Ascending aorta (tissue), 2 donors: Measurements from ENCODE around the gene MEGF11. TPM values are rescaled to one million over a fixed set of nuclear protein-coding genes. Genes with fewer than 3 reads are reported as not detected.
"Not testable (repeated sequence)": the region's sequence is repeated elsewhere in the genome, so short reads cannot be mapped to it uniquely, and the experiment has no call there.

Experiments used
- DNase-seq, 2 donors: peaks; one replicate each; pipeline ENCODE4 v3.0.0-alpha.2; 2019; ENCODE audit warnings: low spot score in 2 of 2
- H3K27ac ChIP-seq, 2 donors: fragments of 200-600 bp; sonication (generic); one replicate each; pipeline ENCODE4 v1.5.1; 2016 to 2017; ENCODE audit warnings: mild to moderate bottlenecking in 1 of 2
- H3K27me3 ChIP-seq: fragments of 200-600 bp; sonication (generic); one replicate; pipeline ENCODE4 v1.5.1; 2017
- H3K36me3 ChIP-seq, 2 donors: fragments of 200-600 bp; sonication (generic); one replicate each; pipeline ENCODE4 v1.5.1; 2016
- H3K4me1 ChIP-seq, 2 donors: fragments of 200-600 bp; sonication (generic); one replicate each; pipeline ENCODE4 v1.5.1; 2016 to 2017; ENCODE audit warnings: mild to moderate bottlenecking in 1 of 2
- H3K4me3 ChIP-seq, 2 donors: fragments of 200-600 bp; sonication (generic); one replicate each; pipeline ENCODE4 v1.5.1; 2016 to 2017; ENCODE audit warnings: mild to moderate bottlenecking in 1 of 2
- H3K9me3 ChIP-seq, 2 donors: fragments of 200-600 bp; sonication (generic); one replicate each; pipeline ENCODE4 v1.5.1; 2016
- intact Hi-C: fragments of 100-400 bp; cut with DNase I; formaldehyde crosslinking; loops from one replicate; pipeline ENCODE4 v1.15.1; 2023
- total RNA-seq: library from RNA; depleted of rRNA; stranded (reverse); fragments of >200 nt; gene quantifications from one replicate; pipeline ENCODE4 v1.1.0, GENCODE V29; 2016
- TF ChIP-seq, protein P1 (sequence below), 3 experiments: fragments of 200-600 bp in 2 of 3; fragments of 450-650 bp in 1 of 3; sonication (generic) in 2 of 3; IDR thresholded peaks; one replicate each; pipeline ENCODE4 v1.5.1; 2016 to 2019; ENCODE audit warnings: antibody characterized with exemption in 3 of 3, mild to moderate bottlenecking in 1 of 3, moderate library complexity in 1 of 3

The MEGF11 gene
- total RNA-seq, 1 donor from 2014 or later, result not detected

DNA sequence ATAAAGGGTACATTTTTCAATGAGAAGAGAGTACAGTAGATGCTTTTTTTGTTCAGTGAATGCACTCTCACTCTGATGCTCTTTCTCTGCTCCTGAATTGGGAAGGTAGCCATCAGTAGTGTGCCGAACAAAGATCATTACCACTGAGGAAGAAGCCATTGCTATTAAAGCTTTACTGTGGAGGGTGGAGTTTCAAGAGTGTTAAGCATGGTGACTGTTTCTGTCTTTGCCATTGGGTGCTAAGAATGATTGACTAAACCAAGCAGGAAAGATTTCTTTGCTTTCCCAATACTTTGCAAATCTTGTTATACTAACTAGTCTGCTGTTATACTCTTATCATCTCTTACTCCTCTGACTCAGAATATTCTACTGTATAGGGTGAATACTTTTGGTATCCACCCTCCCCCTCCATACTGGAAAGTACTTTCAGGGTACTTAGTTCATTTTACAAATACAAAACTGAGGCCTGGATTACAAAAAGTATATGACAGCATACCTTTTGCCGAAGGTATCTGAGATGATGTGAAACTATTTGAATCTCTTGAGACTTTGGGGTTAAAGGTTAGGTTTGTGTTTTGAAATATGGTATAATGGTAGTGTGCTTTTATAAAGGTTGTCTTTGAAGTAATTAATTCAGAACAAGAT, 382.5 kb downstream of the MEGF11 start:
- intact Hi-C loops, result no loop called here
- DNase-seq, result no peak
- Histone ChIP-seq H3K27me3 (no peaks in the 10 kb centered on the region), H3K36me3 (peaks cover 5 to 7% of the 10 kb centered on the region in 2 donors), H3K9me3 (no peaks in the 10 kb centered on the region), H3K4me3 (peak overlapping the region; percentile 86 to 96), H3K4me1 (peaks cover 3 to 5% of the 10 kb centered on the region in 2 donors), H3K27ac (peak overlapping the region; percentile 95 to 97)
- TF ChIP-seq, protein P1, sequence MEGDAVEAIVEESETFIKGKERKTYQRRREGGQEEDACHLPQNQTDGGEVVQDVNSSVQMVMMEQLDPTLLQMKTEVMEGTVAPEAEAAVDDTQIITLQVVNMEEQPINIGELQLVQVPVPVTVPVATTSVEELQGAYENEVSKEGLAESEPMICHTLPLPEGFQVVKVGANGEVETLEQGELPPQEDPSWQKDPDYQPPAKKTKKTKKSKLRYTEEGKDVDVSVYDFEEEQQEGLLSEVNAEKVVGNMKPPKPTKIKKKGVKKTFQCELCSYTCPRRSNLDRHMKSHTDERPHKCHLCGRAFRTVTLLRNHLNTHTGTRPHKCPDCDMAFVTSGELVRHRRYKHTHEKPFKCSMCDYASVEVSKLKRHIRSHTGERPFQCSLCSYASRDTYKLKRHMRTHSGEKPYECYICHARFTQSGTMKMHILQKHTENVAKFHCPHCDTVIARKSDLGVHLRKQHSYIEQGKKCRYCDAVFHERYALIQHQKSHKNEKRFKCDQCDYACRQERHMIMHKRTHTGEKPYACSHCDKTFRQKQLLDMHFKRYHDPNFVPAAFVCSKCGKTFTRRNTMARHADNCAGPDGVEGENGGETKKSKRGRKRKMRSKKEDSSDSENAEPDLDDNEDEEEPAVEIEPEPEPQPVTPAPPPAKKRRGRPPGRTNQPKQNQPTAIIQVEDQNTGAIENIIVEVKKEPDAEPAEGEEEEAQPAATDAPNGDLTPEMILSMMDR (IDR thresholded peaks at IDR 0.05), result no peak

DNA sequence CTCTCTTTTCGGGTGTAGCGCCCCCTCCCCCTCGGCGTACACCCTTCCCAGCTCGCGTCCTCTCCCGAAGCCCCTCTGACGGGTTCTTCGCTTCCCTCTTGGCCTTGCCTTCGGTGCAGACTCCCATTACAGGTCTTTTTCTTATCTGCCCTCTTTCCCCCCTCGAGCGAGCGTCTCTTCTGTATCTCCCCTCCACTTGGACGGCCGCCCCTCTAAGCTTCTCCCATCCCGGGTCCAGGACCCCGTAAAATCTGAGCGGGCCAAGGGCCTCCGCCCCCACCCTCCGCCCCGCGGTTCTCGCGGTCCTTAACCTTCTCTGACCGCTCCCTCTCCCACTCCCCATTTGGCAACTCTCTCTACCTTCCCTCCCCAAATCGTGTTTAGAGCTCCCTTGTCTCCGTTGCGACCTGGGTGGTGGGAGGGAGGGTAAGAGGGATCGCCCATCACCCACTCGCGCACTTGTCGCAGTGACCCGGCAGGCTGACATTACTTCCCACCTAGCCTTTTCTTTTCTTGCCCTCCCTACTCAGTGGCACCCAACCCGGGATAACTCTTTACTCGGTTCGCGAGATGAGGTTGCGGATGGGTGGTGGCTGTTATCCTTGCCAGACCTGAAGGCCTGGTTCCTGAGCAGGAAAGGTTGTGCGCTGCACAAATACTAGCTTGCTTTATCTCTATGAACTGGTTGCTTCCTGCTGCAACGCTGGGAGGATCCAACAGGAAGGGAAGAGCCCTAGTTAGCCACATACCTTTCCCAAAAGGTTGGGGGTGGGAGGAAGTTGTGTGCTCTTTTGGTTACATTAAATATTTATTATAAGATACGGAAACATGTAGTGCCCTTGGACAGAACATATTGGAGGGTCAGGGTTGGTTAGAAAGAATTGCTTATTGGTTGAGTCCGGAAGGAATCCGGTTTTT, 383.3 kb downstream of the MEGF11 start:
- H3K27ac ChIP-seq, result peak overlapping the region; percentile 95 to 97
- H3K27me3 ChIP-seq, result no peaks in the 10 kb centered on the region
- H3K4me1 ChIP-seq, result peaks cover 3 to 5% of the 10 kb centered on the region in 2 donors
- H3K36me3 ChIP-seq, result peaks cover 4 to 7% of the 10 kb centered on the region in 2 donors
- H3K4me3 ChIP-seq, result peak overlapping the region; percentile 86 to 96
- TF ChIP-seq, protein P1 (IDR thresholded peaks at IDR 0.05), result no peak
- DNase-seq, result peak in 1 of 2 donors; percentile 73
- intact Hi-C loops, result loop anchor here (1.0 kb wide), 3 partner anchors 38 to 259 kb away; partner anchors contain the start of genes DENND4A and INTS14
- H3K9me3 ChIP-seq, result no peaks in the 10 kb centered on the region

DNA sequence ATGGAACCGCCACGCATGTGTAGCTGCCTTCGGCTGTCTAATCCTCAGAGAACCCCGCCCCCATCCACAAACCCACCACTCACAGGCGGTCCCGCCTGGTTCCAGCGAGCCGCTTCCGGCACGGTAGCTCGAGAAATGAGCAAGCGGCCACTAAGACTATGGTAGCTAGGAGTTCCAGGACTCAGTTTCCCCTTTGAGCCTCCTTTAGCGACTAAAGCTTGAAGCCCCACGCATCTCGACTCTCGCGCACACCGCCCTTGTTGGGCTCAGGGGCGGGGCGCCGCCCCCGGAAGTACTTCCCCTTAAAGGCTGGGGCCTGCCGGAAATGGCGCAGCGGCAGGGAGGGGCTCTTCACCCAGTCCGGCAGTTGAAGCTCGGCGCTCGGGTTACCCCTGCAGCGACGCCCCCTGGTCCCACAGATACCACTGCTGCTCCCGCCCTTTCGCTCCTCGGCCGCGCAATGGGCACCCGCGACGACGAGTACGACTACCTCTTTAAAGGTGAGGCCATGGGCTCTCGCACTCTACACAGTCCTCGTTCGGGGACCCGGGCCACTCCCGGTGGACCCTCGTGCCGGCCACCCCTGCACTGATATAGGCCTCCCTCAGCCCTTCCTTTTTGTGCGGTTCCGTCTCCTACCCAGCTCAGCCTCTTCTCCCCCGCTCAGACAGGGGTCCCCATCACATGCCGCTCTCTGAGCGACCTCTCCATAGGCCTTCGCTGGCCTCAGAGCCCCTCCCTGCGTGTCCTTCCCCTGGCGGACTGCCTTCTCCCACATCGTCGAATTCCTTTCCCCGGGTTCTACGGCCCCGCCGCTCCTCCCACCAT, 384.2 kb downstream of the MEGF11 start, which contains the start of gene RAB11A:
Gene RAB11A (plus strand): TSS at position 366 of the 828 bp plus-strand sequence. CDS start 95 bp downstream, at position 461.
- TF ChIP-seq, protein P1 (IDR thresholded peaks at IDR 0.05), result peak; percentile 15 to 46 (median 33)
- no peaks in the 10 kb centered on the region for H3K27me3 ChIP-seq
- H3K4me3 ChIP-seq, result peak within 1 kb of the TSS; percentile 86 to 96
- intact Hi-C loops, result loop anchor here (1.0 kb wide), 3 partner anchors 37 to 258 kb away; partner anchors contain the start of genes DENND4A and INTS14
- peak within 1 kb of the TSS; percentile 95 to 97 for H3K27ac ChIP-seq
- peak; percentile 82 to 98 for DNase-seq
- no peaks in the 10 kb centered on the region for H3K9me3 ChIP-seq
- H3K36me3 ChIP-seq, result peaks cover 0 to 2% of the 10 kb centered on the region in 2 donors
- peaks cover 3 to 5% of the 10 kb centered on the region in 2 donors for H3K4me1 ChIP-seq

DNA sequence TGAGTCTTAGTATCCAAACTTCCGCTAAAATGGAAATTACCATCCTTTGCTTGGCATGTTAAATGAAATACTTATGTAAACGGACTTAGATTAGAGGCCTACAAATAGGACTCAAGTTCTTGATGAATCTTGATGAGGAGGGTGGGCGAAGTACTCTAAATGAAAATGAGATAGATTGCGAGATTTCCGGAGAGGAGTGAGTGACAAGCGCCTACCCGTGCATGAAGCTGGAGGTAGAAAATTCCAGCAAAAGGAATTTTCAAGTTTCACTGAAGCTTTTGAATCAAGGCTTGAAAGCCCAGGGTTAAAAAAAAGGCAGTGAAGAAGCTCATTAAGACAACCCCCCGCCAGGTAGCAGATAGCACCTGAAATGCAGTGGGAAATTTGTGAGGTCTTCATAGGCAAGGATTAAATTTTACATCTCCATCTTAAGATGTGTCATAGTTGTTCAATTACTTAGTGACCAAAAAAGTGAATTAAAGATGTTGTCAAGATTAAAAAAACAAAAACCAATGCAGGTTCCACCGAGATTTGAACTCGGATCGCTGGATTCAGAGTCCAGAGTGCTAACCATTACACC, 384.9 kb downstream of the MEGF11 start:
- H3K4me3 ChIP-seq, result peak overlapping the region; percentile 86 to 96
- no peak for DNase-seq
- H3K27me3 ChIP-seq, result no peaks in the 10 kb centered on the region
- H3K9me3 ChIP-seq, result no peaks in the 10 kb centered on the region
- no peaks in the 10 kb centered on the region for H3K36me3 ChIP-seq
- TF ChIP-seq, protein P1 (IDR thresholded peaks at IDR 0.05), result no peak
- H3K4me1 ChIP-seq, result peaks cover 3 to 5% of the 10 kb centered on the region in 2 donors
- intact Hi-C loops, result loop anchor here (1.0 kb wide), 3 partner anchors 36 to 257 kb away; partner anchors contain the start of genes DENND4A and INTS14
- H3K27ac ChIP-seq, result peak overlapping the region; percentile 95 to 97

DNA sequence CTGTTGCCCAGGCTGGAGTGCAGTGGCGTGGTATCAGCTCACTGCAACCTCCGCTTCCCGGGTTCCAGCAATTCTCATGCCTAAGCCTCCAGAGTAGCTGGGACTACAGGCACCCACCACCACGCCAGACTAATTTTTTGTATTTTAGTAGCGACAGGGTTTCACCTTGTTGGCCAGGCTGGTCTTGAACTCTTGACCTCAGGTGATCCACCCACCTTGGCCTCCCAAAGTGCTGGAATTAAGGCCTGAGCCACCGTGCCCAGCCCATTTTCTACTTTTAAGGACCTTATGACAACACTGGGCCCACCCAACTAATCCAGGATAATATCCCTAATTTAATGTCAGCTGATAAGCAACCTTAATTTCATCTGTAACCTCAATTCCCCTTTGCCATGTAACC, 385.6 kb downstream of the MEGF11 start:
- H3K27me3 ChIP-seq, H3K27ac ChIP-seq, H3K4me1 ChIP-seq, intact Hi-C loops, H3K4me3 ChIP-seq, H3K36me3 ChIP-seq, DNase-seq, H3K9me3 ChIP-seq: not testable (repeated sequence)
